Amniotic epithelial cell (primary cell): Measurements from ENCODE around the gene TPO.
"Not testable (repeated sequence)": the region's sequence is repeated elsewhere in the genome, so short reads cannot be mapped to it uniquely, and the experiment has no call there.

Source experiments
- DNase-seq: peaks from one replicate; pipeline ENCODE4 v3.0.0-alpha.2; 2010; ENCODE audit warnings: low read depth

Gene TPO

DNA sequence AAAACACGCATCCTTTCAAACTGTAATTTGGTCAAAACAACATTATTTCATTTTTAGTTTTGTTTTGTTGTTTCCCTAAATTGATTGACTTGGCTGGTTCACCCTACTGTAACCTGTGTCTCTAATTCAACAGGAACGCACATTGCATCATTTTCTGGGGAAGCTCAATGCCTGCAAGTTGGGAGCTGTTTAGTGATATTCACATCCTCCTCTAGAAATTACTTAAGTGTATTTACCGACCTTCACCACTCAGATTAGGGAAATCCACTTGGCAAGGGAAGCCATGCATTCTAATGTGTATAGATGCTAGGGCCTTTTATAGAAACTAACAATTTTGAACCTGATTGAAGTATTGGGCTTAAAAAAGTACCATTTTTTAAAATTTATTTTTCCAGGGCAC lies 7.3 kb upstream of the TPO start:
- DNase-seq, result no peak

DNA sequence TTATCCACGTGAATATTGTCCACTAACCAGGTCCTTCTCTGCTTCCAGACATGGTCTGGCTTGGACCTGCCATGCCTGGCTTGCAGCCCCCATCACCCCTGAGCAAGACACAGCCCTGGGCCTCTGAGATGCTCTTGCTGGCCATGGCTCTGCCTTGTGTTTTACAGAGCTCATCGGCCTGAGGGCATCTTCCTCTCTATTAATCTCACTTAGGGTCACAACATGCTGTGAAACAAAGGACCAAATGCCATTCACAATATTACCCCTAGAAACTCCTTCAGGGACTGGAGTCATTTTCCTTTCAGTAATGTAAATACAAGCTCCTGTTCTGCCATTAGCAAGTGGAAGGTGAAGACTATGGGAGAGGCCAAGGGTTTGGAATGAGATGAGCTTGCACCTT lies 6.8 kb upstream of the TPO start:
- DNase-seq, result no peak

GRCh38 chr2:1407950-1408675 lies 5.2 kb upstream of the TPO start:
- no peak for DNase-seq

GRCh38 chr2:1414121-1414520 lies 858 bp downstream of the TPO start:
- no peak for DNase-seq

- not testable (repeated sequence) for DNase-seq
These were observed 1.6 kb downstream of the TPO start for GRCh38 chr2:1414901-1415300.

DNA sequence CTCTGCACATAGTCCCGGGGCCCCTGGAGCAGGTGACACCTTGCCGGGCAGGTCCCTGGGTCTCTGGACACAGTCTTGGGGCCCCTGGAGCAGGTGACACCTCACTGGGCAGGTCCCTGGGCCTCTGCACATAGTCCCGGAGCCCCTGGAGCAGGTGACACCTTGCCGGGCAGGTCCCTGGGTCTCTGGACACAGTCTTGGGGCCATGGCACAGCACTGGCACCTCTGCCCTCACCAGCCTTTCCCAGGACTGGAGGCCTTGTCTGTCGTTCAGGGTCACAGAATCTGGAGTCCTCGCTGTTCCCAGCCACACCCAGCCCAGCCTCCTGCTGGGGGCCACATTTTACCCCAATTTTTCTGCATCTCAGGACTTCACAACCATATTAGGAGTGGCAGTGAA lies 2.2 kb downstream of the TPO start:
- DNase-seq, result no peak

DNA sequence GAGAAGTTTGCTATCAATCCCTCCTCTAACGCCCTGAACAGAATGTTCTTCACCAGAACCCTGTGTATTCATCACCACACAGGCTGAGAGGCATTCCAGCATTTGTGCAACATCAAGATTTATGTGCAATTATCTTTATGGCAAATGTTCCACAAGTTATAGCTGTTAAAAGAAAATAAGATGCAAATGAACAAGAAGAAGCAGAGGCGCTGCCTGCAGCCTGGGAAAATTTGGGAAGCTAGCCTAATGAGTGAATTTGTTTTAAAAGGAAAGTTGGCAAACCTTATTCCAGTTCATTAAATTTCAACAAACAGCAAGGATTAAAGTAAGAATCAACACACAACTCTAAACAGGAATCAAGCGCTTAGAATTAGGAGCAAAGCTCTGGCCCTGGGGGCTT lies 5.3 kb downstream of the TPO start:
- DNase-seq, result no peak

DNA sequence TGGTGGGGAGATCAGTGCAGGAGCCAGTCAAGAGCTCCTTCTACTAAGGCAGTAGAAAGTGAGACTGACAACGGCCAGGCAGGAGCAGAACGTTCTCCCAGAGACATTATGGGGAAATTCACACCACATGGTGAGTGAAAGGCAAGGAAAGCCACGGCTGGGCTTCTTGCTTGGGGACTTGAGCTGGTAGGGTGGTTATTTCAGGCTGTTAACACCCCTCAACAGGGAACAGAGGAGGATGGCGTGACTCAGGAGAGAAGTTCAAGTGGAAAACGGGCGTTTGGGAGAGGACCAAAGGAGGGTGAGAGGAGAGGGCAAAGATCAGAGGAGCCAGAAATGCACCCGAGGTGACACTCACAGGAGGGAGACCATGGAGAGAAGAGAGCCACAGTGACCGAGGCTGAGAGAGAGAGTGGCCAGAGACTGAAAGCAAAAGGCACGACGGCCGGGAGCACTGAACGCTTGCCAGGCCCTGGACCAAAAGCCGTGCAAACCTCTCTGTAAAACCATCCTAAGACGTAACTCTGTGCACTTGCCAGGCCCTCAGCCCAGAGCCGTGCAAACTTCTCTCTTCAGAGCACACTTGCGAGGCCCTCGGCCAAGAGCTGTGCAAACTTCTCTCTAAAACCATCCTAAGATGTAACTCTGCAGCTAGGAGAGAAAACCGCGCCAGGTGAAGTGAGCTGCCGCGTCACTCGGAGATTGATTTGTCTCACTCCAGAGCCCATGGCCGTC lies 7.7 kb downstream of the TPO start:
- DNase-seq, result no peak

DNA sequence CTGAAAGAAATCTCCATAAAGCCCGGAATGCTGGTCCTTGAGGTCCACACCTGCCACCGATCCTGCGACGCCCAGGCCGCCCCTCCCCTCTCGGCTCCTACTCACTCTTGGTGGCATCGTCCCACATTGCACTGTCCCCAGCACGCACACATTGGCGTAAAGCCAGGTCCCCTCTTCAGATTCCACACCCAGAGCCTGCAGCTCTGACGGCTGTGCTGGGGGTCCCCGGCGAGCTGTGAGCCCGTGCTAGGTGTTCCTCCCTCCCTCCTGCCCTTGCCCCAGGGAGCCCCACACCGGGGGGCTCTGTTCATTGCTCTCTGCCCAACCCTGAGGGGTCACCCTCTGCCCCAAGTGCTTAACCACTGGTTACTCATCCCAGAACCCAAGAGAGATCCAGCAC lies 8.5 kb downstream of the TPO start:
- DNase-seq, result no peak

DNA sequence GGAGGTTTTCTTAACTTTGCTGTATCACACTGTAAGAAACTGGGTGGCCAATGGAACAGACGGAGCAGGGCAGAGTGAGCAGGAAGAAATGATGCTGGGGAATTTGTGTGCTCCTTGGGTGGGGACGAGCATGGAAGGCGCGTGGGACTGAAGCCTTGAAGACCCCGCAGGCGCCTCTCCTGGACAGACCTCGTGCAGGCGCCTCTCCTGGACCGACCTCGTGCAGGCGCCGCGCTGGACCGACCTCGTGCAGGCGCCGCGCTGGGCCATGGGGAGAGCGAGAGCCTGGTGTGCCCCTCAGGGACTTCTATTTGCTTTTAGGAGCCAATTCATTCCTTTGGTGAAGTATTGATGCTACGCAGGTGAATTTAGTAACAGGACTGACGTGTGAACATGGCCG lies 8.9 kb downstream of the TPO start:
- no peak for DNase-seq

GRCh38 chr2:1422716-1423285 lies 9.5 kb downstream of the TPO start:
- no peak for DNase-seq

DNA sequence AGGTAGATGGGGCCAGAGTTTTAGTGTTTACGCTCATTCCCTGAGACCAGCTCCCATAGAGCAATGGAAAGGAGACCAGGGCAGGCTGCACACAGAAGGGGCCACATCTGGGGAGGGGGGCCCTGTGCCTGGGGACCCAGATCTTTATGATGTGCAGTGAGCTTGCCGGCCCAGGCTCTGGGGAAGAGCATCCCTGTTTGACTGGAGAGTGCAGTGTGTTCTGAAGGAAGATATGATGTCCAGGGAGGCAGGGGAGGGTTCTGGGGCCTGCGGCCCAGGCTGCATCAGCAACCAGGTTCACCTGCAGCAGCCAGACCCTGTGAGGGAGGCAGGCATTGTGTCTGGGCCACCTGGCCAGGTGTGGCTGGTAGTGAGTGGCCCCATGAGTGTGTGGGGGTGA lies 13.8 kb downstream of the TPO start:
- no peak for DNase-seq

DNA sequence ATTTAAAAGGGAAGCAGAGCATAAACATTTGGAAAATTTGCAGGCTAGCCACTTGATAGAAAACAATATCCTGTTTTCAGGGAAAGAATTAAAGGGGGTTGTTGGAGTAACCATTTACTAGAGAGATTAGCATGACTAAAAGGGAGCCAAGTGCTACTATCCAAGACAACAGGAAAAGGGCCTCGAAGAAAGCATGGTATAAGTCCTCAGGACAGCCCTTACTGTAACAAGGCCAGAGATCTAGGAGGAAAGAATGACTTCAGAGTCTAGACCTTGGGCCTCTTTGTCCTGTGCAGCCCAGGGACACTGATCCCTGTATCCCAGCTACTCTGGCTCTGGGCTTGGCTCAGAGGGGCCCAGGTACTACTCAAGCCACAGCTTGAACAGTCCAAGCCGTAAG lies 16.6 kb downstream of the TPO start:
- DNase-seq, result no peak

- DNase-seq, result no peak
These were observed 17.2 kb downstream of the TPO start for GRCh38 chr2:1430491-1430890.

DNA sequence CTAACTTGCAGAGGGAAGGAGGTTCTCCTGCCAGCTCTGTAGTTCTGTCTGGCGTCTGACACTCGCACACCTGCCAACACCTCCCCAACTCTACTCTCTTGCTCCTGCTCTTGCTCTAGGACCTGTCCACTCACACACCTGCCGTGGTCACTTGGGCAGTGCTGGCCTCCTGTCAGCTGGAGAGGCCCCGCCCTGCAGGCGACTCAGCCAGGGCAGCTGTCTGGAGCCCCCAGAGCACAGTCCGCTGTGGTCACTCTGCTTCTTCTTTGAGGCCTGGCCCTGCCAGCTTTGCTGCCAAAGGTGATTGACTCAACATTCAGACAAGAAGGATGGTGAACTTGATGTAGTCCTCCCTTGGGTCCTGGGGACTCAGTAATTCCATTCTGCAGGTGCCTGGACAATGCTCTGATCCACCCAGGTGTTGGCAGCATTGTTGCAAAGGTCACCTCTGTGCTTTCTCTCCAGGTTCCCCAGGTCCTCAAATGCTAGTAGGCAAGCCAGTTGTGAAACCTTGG lies 18.7 kb downstream of the TPO start:
- no peak for DNase-seq

DNA sequence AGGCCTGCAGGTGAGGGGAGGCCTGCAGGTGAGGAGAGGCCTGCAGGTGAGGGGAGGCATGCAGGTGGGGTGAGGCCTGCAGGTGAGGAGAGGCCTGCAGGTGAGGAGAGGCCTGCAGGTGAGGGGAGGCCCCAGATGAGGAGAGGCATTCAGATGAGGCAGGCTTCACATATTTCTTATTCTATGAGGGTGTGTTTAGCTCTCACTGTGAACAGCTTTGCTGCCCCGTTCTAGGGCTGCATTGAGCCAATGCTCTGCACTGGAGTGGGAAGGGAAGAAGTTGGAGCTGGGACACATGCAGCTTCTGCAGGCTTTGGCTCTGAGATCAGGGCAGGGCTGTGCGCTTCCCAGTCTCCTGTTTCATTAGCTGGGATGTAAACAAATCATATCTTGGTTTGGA lies 19.5 kb downstream of the TPO start:
- no peak for DNase-seq

- no peak for DNase-seq
These were observed 23.1 kb downstream of the TPO start for GRCh38 chr2:1436369-1436768.

GRCh38 chr2:1437101-1437500 lies 23.8 kb downstream of the TPO start:
- DNase-seq, result no peak

GRCh38 chr2:1437537-1437936 lies 24.3 kb downstream of the TPO start:
- no peak for DNase-seq

DNA sequence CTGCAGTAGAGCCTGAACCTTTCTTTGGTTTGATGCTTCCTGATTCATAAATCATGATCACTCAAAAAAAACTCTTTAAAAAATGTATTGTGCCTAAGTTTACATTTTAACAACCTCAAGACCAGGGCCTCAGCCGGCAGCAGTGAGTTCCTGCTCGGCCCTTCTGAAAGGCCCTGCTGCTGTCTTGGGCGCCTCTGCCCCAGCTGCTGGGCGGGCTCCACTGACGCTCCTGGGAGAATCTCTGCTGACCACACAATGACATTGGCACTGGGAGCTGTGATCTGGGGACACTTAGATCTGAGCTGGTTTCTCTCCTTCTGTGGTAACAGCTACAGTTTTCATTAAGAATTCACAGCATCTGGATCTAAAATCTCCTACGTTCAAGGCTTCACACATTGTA lies 25.7 kb downstream of the TPO start:
- no peak for DNase-seq

DNA sequence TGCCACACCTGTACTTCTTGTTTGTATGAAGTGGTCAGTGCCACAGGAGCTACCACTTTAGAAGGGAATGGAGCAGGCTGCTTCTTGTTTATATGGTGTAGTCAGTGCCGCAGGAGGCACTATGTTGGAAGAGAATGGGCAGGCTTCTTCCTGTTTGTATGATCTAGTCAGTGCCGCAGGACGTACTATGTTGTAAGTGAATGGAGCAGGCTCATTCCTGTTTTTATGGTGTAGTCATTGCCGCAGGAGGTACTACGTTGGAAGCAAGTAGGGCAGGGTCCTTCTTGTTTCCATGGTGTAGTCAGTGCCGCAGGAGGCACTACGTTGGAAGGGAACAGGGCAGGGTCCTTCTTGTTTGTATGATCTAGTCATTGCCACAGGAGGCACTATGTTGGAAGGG lies 27.3 kb downstream of the TPO start:
- no peak for DNase-seq

DNA sequence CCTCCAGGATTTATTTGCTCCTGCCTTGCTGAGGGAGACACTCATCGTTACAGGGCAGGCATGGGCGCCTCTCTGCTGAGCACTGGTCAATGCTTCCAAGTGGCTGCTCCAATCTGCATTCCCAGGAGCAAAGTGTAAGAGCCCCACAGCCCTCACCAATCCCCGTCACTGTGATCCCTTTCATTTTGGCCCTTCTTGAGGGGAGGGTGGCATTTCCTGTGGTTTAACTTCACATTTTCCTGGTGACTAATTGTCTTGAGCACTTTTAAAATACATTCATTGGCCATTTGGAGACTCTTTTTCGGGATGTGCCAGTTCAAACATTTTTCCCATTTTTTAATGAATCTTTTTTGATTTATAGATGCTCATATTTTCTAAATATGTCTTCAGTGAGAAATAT lies 33.0 kb downstream of the TPO start:
- no peak for DNase-seq

GRCh38 chr2:1448009-1448408 lies 34.7 kb downstream of the TPO start:
- no peak for DNase-seq
